OCI-LY7 (cell line): ENCODE results near the gene OXCT2. TPM values are rescaled to one million over a fixed set of nuclear protein-coding genes. Genes with fewer than 3 reads are reported as not detected.

Experiments used
- BruUV-seq: library from RNA; stranded (reverse); fragments of 400-500 nt; replicated peaks from 2 replicates; lab custom pipeline; 2021; lab: Mats Ljungman, UMichigan
- CTCF ChIA-PET: fragments of 300-600 bp; sonication (Branson Sonifier 250); formaldehyde crosslinking; loops from one replicate; lab custom pipeline; 2022; ENCODE audit warnings: antibody characterized with exemption; ENCODE audit not compliant: unreplicated experiment; lab: Charles Lee
- POLR2A ChIA-PET: fragments of 300-600 bp; sonication (Branson Sonifier 250); formaldehyde crosslinking; loops from one replicate; lab custom pipeline; 2022; ENCODE audit warnings: antibody characterized with exemption; lab: Charles Lee
- DNase-seq: peaks from one replicate; pipeline ENCODE4 v3.0.0-alpha.2; 2015; ENCODE audit warnings: low spot score
- H2AFZ ChIP-seq: fragments of 200-600 bp; sonication (generic), shearing (Covaris generic); 2 replicates; pipeline ENCODE4 v1.6.1; 2014; ENCODE audit warnings: mild to moderate bottlenecking, antibody characterized with exemption, low read length, moderate library complexity
- H3K27ac ChIP-seq: fragments of 200-600 bp; sonication (generic); 2 replicates; pipeline ENCODE4 v1.5.1; 2014; ENCODE audit warnings: mixed run types, low read depth, mild to moderate bottlenecking, moderate library complexity, low read length, inconsistent platforms; ENCODE audit not compliant: poor library complexity, severe bottlenecking
- H3K36me3 ChIP-seq: fragments of 200-600 bp; sonication (generic); 2 replicates; pipeline ENCODE4 v1.6.1; 2014; ENCODE audit warnings: mild to moderate bottlenecking, antibody characterized with exemption, low read length, moderate library complexity, mixed read lengths; ENCODE audit not compliant: insufficient read depth
- H3K4me1 ChIP-seq: fragments of 200-600 bp; sonication (generic); 2 replicates; pipeline ENCODE4 v1.5.1; 2014; ENCODE audit warnings: mild to moderate bottlenecking, low read length; ENCODE audit not compliant: insufficient read depth, poor library complexity, severe bottlenecking
- H3K4me2 ChIP-seq: fragments of 200-600 bp; sonication (generic); 2 replicates; pipeline ENCODE4 v1.6.1; 2014; ENCODE audit warnings: mild to moderate bottlenecking, low read length
- H3K4me3 ChIP-seq: fragments of 200-600 bp; sonication (generic); 2 replicates; pipeline ENCODE4 v1.5.1; 2014; ENCODE audit warnings: mild to moderate bottlenecking, low read depth, low read length; ENCODE audit not compliant: poor library complexity, severe bottlenecking
- H3K79me2 ChIP-seq: fragments of 200-600 bp; sonication (generic); 2 replicates; pipeline ENCODE4 v1.6.1; 2016; ENCODE audit warnings: low read depth, mild to moderate bottlenecking, low read length, moderate library complexity, mixed read lengths; ENCODE audit not compliant: insufficient read depth
- H3K9me2 ChIP-seq: fragments of 200-600 bp; sonication (generic); 2 replicates; pipeline ENCODE4 v1.6.1; 2016; ENCODE audit warnings: mild to moderate bottlenecking, low read length, mixed read lengths; ENCODE audit not compliant: insufficient read depth
- H3K9me3 ChIP-seq: fragments of 200-600 bp; sonication (generic); 2 replicates; pipeline ENCODE4 v1.6.1; 2014; ENCODE audit warnings: mild to moderate bottlenecking, mixed run types, low read length, mixed read lengths
- H4K20me1 ChIP-seq: fragments of 200-600 bp; sonication (generic); 2 replicates; pipeline ENCODE4 v1.6.1; 2014; ENCODE audit warnings: mild to moderate bottlenecking, antibody characterized with exemption, low read length, moderate library complexity, mixed read lengths; ENCODE audit not compliant: insufficient read depth
- CTCF ChIP-seq: fragments of 200-600 bp; sonication (generic); conservative IDR thresholded peaks from 2 replicates; pipeline ENCODE4 v1.5.1; 2014; ENCODE audit warnings: mild to moderate bottlenecking, antibody characterized with exemption, low read length, moderate library complexity, mixed read lengths
- EZH2phosphoT487 ChIP-seq: fragments of 200-600 bp; sonication (generic); IDR thresholded peaks from 2 replicates; pipeline ENCODE4 v1.6.1; 2018; ENCODE audit warnings: low read depth, borderline replicate concordance, mild to moderate bottlenecking, mixed run types, antibody characterized with exemption, low read length, moderate library complexity, mixed read lengths
- intact Hi-C: fragments of 100-400 bp; cut with micrococcal nuclease; formaldehyde crosslinking; loops from one replicate; pipeline ENCODE4 v1.10.0; 2022; ENCODE audit not compliant: unreplicated experiment
- total RNA-seq, 2 experiments: library from RNA; depleted of rRNA in 1 of 2; stranded (reverse); fragments of >200 nt in 1 of 2; shearing (Covaris generic) in 1 of 2; gene quantifications; 2 replicates each; pipeline ENCODE4 v1.2.3, GENCODE V29; 2014 to 2022

The OXCT2 gene
- total RNA-seq, 2 experiments from 2014 or later = 0.17 to 0.79 TPM

- H3K4me2 ChIP-seq = no peak overlapping the region
- no peak for DNase-seq
- CTCF ChIA-PET = no interaction called here
- no peaks in the 10 kb centered on the region; the same call in 1 of the 2 replicates for H4K20me1 ChIP-seq
- H3K9me3 ChIP-seq = no peaks in the 10 kb centered on the region
- H2AFZ ChIP-seq = no peak overlapping the region
- TSS peak; percentile 52 for BruUV-seq
- no peak overlapping the region for H3K27ac ChIP-seq
- POLR2A ChIA-PET = interaction anchor here (0.6 kb wide), 1 partner anchor 219 kb away, joined by 3 read pairs; no protein-coding TSS in a partner anchor
- H3K9me2 ChIP-seq = no peaks in the 10 kb centered on the region
- no peak overlapping the region for H3K4me3 ChIP-seq
- TF ChIP-seq EZH2phosphoT487 (no peak), CTCF (no peak)
- H3K36me3 ChIP-seq = peaks cover 100% of the 10 kb centered on the region
- no peaks in the 10 kb centered on the region for H3K79me2 ChIP-seq
- H3K4me1 ChIP-seq = no peaks in the 10 kb centered on the region
- intact Hi-C loops = no loop called here
These were observed 17.8 kb downstream of the OXCT2 start for GRCh38 chr1:39753132-39754025.

GRCh38 chr1:39752703-39753102 lies 18.4 kb downstream of the OXCT2 start:
- H3K36me3 ChIP-seq = peaks cover 100% of the 10 kb centered on the region
- BruUV-seq = no TSS peak
- H3K9me3 ChIP-seq = no peaks in the 10 kb centered on the region
- H3K27ac ChIP-seq = no peak overlapping the region
- intact Hi-C loops = no loop called here
- no peaks in the 10 kb centered on the region; the same call in 1 of the 2 replicates for H4K20me1 ChIP-seq
- ChIA-PET POLR2A (interaction anchor here (0.6 kb wide), 1 partner anchor 219 kb away, joined by 3 read pairs; no protein-coding TSS in a partner anchor), CTCF (no interaction called here)
- no peak overlapping the region for H3K4me2 ChIP-seq
- TF ChIP-seq CTCF (no peak), EZH2phosphoT487 (no peak)
- H3K4me1 ChIP-seq = no peaks in the 10 kb centered on the region
- H3K9me2 ChIP-seq = no peaks in the 10 kb centered on the region
- no peak overlapping the region for H2AFZ ChIP-seq
- H3K79me2 ChIP-seq = no peaks in the 10 kb centered on the region
- no peak overlapping the region for H3K4me3 ChIP-seq
- DNase-seq = no peak

GRCh38 chr1:39751595-39751994 lies 19.6 kb downstream of the OXCT2 start:
- Histone ChIP-seq H3K36me3 (peaks cover 100% of the 10 kb centered on the region), H3K9me3 (no peaks in the 10 kb centered on the region), H3K9me2 (no peaks in the 10 kb centered on the region), H2AFZ (no peak overlapping the region), H3K27ac (no peak overlapping the region), H4K20me1 (no peaks in the 10 kb centered on the region; the same call in 1 of the 2 replicates), H3K79me2 (no peaks in the 10 kb centered on the region), H3K4me1 (no peaks in the 10 kb centered on the region), H3K4me3 (no peak overlapping the region), H3K4me2 (no peak overlapping the region)
- TF ChIP-seq CTCF (no peak), EZH2phosphoT487 (no peak)
- intact Hi-C loops = no loop called here
- DNase-seq = no peak
- ChIA-PET CTCF (no interaction called here), POLR2A (no interaction called here)
- no TSS peak for BruUV-seq
